GM18507 (cell line): ENCODE measurements around the gene OR12D1.

ENCODE experiments used
- DNase-seq: peaks from one replicate; pipeline ENCODE4 v3.0.0; 2011; ENCODE audit warnings: low read depth; ENCODE audit not compliant: insufficient read length; ENCODE audit errors: extremely low spot score
- FAIRE-seq: peaks from 2 replicates; lab custom pipeline; 2011; peaks lifted over from hg19 to GRCh38; lab: Jason Lieb, UNC

Gene OR12D1

GRCh38 chr6:29461021-29461814 lies 46.5 kb downstream of the OR12D1 start:
- no peak for DNase-seq
- FAIRE-seq, result no peak

GRCh38 chr6:29462022-29462421 lies 47.3 kb downstream of the OR12D1 start:
- FAIRE-seq (no peak), DNase-seq (no peak)

- DNase-seq (no peak), FAIRE-seq (no peak)
Observed at GRCh38 chr6:29465279-29465678, 50.6 kb downstream of the OR12D1 start.

GRCh38 chr6:29465801-29466200 lies 51.1 kb downstream of the OR12D1 start:
- FAIRE-seq (no peak), DNase-seq (no peak)

- FAIRE-seq (no peak), DNase-seq (no peak)
Observed at GRCh38 chr6:29466241-29466640, 51.5 kb downstream of the OR12D1 start.
